Heart left ventricle (tissue), 13 donors: ENCODE measurements around the gene HOXB8.

Source experiments
- POLR2A ChIP-seq, 2 donors: fragments of 450-650 bp; IDR thresholded peaks; one replicate each; pipeline ENCODE4 v1.6.1; 2017; ENCODE audit warnings: antibody characterized with exemption in 2 of 2, mild to moderate bottlenecking in 2 of 2, moderate library complexity in 2 of 2
- TF ChIP-seq, protein P1 (sequence below), 12 donors: fragments of 200-600 bp; sonication (generic) in 4 of 12; IDR thresholded peaks; one replicate each; pipeline versions ENCODE4 v1.5.0 to v1.8.0; 2018 to 2022; ENCODE audit warnings: antibody characterized with exemption in 12 of 12, mild to moderate bottlenecking in 5 of 12
- donor health status: ischemic (EF 13 %, LVEDD 7.1; RV severe dilation, severe dysfunction).
- donor health status: DM: no; HTN: yes; CAD: no.
- donor health status: DM: no; HTN: no; CAD: no.
- donor health status: ischemic (EF 25% LVEDD 6.9; RV normal size, moderate dysfunction).
- donor health status: ischemic (EF 25% LVEDD 5.7; RV mildly dilated, moderate dysfunction).
- donor health status: ischemic (EF 35%, LVEDD 5.7; RV mildly dilated, moderate dysfunction).
- donor health status: nonischemic (EF 11% LVEDD 7.7; RV severe dilation, severe dysfunction).
- donor health status: DM: yes; HTN: yes; CAD: no.
- donor health status: PGD.
- donor health status: ischemic (EF 29% LVEDD 5.4; RV normal size, mild dysfunction).
- donor health status: nonischemic (EF 23%, LVEDD 6.1; RV moderate dilation, normal function).

DNA sequence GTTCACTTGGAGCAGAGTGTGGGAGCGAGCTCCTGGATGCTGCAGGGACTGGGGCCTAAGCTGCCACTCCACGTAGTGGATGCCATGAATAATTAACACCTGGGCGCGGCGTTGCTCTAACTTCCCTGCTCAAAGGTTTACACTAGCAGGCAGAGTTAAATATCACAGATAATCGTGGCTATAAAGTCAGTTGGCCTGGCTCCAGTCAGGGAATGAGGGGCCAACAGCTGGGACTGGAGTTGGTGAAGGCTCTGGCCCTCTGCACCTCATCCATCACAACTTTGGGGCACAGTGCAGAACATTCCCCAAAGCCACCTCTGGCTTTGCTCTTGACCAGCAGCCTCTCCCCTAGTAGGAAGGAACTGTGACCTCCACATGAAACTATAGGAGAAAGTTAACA lies 47.9 kb downstream of the HOXB8 start:
- TF ChIP-seq, protein P1, sequence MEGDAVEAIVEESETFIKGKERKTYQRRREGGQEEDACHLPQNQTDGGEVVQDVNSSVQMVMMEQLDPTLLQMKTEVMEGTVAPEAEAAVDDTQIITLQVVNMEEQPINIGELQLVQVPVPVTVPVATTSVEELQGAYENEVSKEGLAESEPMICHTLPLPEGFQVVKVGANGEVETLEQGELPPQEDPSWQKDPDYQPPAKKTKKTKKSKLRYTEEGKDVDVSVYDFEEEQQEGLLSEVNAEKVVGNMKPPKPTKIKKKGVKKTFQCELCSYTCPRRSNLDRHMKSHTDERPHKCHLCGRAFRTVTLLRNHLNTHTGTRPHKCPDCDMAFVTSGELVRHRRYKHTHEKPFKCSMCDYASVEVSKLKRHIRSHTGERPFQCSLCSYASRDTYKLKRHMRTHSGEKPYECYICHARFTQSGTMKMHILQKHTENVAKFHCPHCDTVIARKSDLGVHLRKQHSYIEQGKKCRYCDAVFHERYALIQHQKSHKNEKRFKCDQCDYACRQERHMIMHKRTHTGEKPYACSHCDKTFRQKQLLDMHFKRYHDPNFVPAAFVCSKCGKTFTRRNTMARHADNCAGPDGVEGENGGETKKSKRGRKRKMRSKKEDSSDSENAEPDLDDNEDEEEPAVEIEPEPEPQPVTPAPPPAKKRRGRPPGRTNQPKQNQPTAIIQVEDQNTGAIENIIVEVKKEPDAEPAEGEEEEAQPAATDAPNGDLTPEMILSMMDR (IDR thresholded peaks at IDR 0.05): no peak
- TF ChIP-seq POLR2A (IDR thresholded peaks at IDR 0.05): no peak
